GM12878 (cell line): ENCODE results near the gene AKAP11. TPM values are rescaled to one million over a fixed set of nuclear protein-coding genes. Genes with fewer than 3 reads are reported as not detected.

Experiments used
- BCL11A ChIP-seq: IDR thresholded peaks from 2 replicates; pipeline ENCODE4 v1.6.1; 2011; ENCODE audit warnings: low read depth, low read length
- CHD2 ChIP-seq: IDR thresholded peaks from 2 replicates; pipeline ENCODE4 v1.6.1; 2011; ENCODE audit warnings: low read depth, low read length, improper control_type of control experiment, borderline replicate concordance
- CUX1 ChIP-seq: IDR thresholded peaks from 2 replicates; pipeline ENCODE4 v1.6.1; 2012; ENCODE audit warnings: improper control_type of control experiment, low read depth, low read length; ENCODE audit not compliant: insufficient replicate concordance
- IRF5 ChIP-seq: fragments of 450-650 bp; IDR thresholded peaks from 2 replicates; pipeline ENCODE4 v1.6.1; 2017; ENCODE audit warnings: borderline replicate concordance
- JUND ChIP-seq: IDR thresholded peaks from 2 replicates; pipeline ENCODE4 v1.6.1; 2012; ENCODE audit warnings: low read depth, mild to moderate bottlenecking, low read length, improper control_type of control experiment, moderate library complexity
- NFXL1 ChIP-seq: fragments of 450-650 bp; IDR thresholded peaks from 2 replicates; pipeline ENCODE4 v1.6.1; 2017; ENCODE audit warnings: antibody characterized with exemption, mild to moderate bottlenecking, borderline replicate concordance
- NFYB ChIP-seq: IDR thresholded peaks from 2 replicates; pipeline ENCODE4 v1.6.1; 2011; ENCODE audit warnings: low read depth, mild to moderate bottlenecking, low read length, improper control_type of control experiment, moderate library complexity; ENCODE audit not compliant: insufficient read depth
- RBBP5 ChIP-seq: fragments of 200-600 bp; sonication (generic); conservative IDR thresholded peaks from 2 replicates; pipeline ENCODE4 v1.6.1; 2016
- REST ChIP-seq: IDR thresholded peaks from 2 replicates; pipeline ENCODE4 v1.6.1; 2012; ENCODE audit warnings: mild to moderate bottlenecking, low read depth, low read length
- SMAD1 ChIP-seq: fragments of 450-650 bp; IDR thresholded peaks from 2 replicates; pipeline ENCODE4 v1.6.1; 2018; ENCODE audit warnings: mild to moderate bottlenecking, low read depth; ENCODE audit not compliant: partially characterized antibody
- SRF ChIP-seq, 2 experiments: IDR thresholded peaks; 2 replicates each; pipeline ENCODE4 v1.6.1; 2011; ENCODE audit warnings: low read depth in 2 of 2, low read length in 2 of 2, mild to moderate bottlenecking in 1 of 2, moderate library complexity in 1 of 2
- ZBTB40 ChIP-seq: fragments of 450-650 bp; IDR thresholded peaks from 2 replicates; pipeline ENCODE4 v1.6.1; 2016; ENCODE audit warnings: mild to moderate bottlenecking, moderate library complexity, borderline replicate concordance
- ZNF24 ChIP-seq: fragments of 450-650 bp; IDR thresholded peaks from 2 replicates; pipeline ENCODE4 v1.6.1; 2017; ENCODE audit warnings: antibody characterized with exemption, mild to moderate bottlenecking
- ZZZ3 ChIP-seq: IDR thresholded peaks from 2 replicates; pipeline ENCODE4 v1.6.1; 2011; ENCODE audit warnings: low read depth; ENCODE audit not compliant: control insufficient read depth, insufficient read length
- polyA plus RNA-seq, 11 experiments: library from polyadenylated mRNA; depleted of rRNA in 4 of 11; unstranded in 6 of 11; stranded (reverse) in 5 of 11; fragments of >200 nt; fragmentation: Nextera tagmentation in 4 of 11; fragmentation: Illumina TruSeq in 1 of 11; extraction: Ambion mirVana in 4 of 11; extraction: Trizol in 1 of 11; gene quantifications; 1 replicate in 1 of 11; 2 replicates in 10 of 11; pipeline versions ENCODE4 v1.2.1 to v1.2.3, GENCODE V29; 2011 to 2016; ENCODE audit warnings: inconsistent platforms in 2 of 11, missing spikeins in 2 of 11, low read depth in 1 of 11
- total RNA-seq, 4 experiments: library from RNA; depleted of rRNA in 3 of 4; stranded (reverse); fragments of >200 nt in 3 of 4; fragmentation: Illumina TruSeq in 1 of 4; extraction: Trizol in 1 of 4; gene quantifications; 2 replicates each; pipeline versions ENCODE4 v1.2.1 to v1.2.3, GENCODE V29; 2013 to 2021

The AKAP11 gene
- total and polyA plus RNA-seq, 10 of the 15 experiments (the other 5 are each of a cell fraction or from before 2014, with no cell fraction given): 4.8 to 36.8 (median 17.9) TPM

GRCh38 chr13:42233726-42234125, 38.2 kb upstream of the AKAP11 start (continued):
- TF ChIP-seq ZBTB40 (no peak), ZNF24 (no peak), SRF (IDR thresholded peaks at IDR 0.05; ENCODE audit: low read depth in 2 of 2, low read length in 2 of 2) (no peak), CUX1 (no peak), RBBP5 (no peak), CHD2 (no peak), ZZZ3 (no peak), BCL11A (no peak), JUND (no peak), NFYB (no peak), IRF5 (no peak), REST (no peak), NFXL1 (no peak), SMAD1 (no peak)
